Eye (tissue), 1 donor: ENCODE results near the gene ABCF2.

Source experiments
- DNase-seq: peaks from one replicate; pipeline ENCODE4 v3.0.0-alpha.2; 2015

Gene ABCF2

DNA sequence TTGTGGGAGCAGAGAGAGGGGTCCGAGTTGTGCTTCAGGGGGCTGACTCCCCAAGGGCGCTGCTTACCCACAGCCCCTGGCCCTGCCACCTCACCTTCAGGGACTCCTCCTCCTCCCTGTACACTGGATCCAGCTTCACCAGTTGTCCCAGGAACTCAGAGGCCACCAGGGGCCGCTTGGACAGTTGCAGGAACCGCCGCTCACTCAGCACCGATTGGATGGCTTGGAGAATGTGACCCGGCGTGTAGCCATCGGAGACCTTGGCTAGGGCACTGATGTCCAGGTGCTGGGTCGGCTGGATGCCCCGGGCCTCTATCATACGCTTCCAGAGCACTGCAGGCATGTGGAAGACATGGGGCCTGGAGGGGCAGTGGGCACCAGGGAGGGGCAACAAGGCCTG lies 35.5 kb downstream of the ABCF2 start:
- DNase-seq, result no peak

DNA sequence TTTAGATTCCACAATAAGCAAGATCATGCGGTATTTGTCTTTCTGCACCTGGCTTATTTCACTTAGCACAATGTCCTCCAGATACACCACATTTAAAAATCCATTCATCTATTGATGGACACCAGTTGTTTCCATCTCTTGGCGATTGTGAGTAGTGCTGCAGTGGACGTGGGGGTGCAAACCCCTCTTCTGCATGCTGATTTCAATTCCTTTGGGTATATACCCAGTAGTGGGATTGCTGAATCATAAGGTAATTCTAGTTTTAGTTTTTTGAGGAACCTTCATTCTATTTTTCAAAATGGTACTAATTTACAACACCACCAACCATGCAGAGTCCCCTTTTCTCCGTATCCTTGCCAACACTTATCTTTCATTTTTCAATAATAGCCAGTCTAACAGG lies 38.0 kb downstream of the ABCF2 start:
- DNase-seq, result no peak

DNA sequence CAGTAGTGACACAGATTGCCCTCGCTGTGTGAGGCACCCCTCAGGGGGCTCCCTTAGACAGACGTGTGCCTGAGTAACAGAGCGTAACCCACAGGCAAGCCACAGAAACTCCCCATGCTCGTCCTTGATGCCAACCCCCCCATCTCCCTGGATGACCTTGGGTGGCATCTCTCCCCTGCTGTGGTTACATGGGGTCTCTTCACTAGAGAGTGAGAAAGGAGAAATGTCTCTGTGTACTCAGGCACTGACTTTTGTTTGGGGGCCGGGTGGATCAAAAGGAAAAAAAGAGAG lies 38.8 kb downstream of the ABCF2 start:
- no peak for DNase-seq

DNA sequence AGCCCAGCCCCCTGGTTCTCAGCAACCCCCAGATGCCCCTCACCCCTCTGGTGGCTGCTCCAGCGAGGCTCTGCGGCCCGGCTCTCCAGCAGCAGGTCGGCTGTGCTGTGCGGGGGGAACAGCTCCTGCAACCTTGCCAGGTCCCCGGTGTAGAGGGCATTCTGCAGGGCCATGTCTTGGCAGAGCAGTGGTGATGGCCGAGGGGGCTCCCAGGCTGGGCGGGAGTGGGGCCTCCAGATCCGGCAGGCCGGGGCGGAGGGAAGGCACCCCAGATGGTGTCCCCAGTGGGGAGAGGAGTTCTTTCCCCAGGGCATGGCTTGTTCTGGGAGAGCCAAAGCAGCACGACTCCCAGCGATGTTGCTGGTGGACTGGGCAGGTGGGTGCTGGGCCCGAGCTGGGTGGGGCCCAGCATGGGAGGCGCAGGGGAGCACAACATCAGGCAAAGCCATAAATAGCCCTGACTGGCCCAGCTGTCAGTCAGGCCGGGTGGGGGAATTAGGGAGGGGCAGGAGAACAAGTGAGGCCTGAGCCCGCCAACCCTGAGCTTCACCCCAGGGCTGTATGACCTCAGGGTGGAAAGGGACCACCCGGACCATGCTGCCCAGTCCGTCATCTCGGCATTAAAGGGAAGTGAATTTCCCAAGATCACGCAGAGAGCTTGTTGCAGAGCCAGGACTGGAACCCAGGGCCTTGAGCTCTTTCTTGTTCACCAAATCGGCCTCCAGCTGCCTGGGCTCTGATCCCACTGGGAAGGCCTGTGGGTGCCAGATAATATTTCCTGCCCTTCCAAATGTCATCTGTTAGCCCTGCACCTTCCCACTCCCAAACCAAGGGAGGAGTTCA lies 39.4 kb downstream of the ABCF2 start:
- DNase-seq, result no peak

DNA sequence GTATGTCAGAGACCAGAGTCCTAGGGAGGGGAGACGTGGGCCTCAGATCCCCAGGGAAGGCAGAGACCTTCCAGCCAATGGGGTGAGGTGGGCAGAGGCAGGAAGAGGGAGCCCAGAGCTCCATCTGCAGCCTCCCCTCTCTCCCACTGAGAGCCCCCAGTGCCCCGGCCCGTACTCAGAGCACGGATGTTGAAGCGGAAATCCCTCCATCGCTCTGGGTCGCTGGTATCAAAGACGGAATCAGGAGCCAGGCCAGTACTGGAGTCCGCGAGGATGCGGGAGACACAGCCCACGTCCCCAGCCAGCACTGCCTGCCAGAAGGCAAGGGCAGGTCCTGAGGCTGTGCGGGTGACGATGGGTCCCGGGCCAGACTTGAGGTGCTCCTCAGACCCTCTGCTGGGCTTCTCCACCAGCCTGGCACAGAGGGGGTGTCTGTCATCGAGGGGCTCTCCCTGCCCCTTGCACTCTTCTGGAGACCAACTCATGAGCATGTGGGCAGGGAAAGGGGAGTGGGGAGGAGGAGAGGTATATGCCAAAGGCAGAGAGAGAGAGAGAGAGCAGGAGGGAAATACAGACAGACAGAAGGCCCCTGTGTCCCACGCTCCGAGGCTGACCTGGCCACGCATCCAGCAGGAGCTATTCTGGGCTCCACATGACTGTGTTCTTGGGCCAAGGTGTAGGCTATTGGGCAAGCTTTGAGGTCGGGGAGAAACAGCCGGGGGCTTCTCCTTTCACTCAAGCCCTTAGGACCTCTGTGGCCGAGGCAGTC lies 40.2 kb downstream of the ABCF2 start, which contains the start of gene ASB10:
Gene ASB10, minus strand, starts transcription at position 611 of the 769 bp plus-strand sequence. Its CDS starts 120 bp downstream, at position 491.
- no peak for DNase-seq

DNA sequence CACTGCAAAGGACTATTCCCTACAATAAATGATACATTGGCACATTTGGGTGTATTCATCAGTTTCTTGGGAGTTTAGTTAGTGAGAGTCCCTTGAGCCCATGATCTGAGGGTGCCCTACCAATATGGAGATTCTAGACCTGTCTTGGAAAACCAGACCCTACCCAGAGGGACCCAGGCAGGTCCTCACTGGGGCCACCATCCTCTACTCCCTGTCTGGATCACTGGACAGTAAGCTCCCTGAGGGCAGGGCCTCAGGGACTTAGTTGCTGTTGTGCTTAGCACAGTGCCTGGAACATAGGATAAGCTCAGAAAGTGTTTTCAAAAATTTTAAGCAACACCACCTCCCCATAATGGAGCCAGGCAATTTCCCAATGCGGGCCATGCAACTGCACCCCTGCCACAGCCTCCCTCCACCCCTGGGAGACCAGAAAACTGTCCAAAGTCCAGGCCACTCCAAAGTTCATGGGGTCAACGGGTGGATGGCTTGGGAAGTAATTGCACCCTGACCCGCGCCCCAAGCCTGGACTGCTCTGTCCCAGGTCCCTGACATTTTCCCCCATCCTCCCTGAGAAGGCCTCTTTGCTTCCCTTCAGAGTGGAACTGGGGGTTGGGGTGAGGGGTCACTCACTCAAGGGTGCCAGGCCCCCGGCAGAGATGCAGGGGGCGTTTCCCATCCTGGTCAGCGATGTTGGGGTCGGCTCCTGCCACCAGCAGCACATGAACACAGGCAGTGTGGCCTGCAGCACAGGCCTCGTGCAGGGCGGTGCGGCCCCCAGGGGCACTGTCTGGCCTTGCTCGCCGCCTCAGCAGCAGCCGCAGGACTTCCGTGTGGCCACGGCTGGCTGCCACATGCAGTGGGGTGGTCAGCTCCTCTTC lies 41.0 kb downstream of the ABCF2 start:
- no peak for DNase-seq

DNA sequence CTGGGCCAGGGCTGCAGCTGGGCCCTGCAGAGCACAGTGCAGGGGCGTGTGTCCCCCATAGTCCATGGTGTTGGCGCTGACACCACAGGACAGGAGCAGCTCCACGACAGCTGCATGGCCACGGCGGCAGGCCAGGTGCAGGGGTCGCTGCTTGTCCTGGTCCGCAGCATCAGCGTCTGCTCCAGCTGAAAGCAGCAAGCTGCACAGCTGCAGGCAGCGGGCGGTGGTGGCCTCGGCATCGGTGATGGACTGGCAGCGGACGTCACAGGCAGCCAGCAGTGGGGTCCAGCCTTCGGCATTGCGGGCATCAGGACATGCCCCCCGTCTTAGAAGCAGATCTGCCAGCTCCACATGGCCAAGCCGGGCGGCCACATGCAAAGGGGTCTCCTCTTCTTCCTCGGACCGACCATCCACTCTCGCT lies 46.0 kb downstream of the ABCF2 start:
- no peak for DNase-seq

DNA sequence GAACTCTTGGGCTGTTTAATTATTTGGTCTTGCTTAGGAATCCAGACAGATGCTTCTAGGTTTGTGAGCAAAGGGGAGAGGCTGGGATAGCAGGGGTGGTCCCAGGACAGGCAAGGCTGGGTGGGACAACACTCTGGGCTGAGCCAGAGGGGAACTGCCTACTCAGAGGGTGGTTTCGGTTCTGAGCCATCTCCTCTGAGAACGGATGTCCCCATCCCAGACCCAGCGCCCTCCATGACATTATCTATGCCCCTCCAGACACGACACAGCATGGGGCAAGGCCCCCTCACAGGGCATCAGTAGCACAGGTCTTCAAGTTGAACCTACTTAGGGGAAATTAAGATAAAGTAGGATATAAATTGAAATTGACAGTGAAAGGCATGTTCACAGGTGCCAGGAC lies 47.1 kb downstream of the ABCF2 start:
- no peak for DNase-seq

DNA sequence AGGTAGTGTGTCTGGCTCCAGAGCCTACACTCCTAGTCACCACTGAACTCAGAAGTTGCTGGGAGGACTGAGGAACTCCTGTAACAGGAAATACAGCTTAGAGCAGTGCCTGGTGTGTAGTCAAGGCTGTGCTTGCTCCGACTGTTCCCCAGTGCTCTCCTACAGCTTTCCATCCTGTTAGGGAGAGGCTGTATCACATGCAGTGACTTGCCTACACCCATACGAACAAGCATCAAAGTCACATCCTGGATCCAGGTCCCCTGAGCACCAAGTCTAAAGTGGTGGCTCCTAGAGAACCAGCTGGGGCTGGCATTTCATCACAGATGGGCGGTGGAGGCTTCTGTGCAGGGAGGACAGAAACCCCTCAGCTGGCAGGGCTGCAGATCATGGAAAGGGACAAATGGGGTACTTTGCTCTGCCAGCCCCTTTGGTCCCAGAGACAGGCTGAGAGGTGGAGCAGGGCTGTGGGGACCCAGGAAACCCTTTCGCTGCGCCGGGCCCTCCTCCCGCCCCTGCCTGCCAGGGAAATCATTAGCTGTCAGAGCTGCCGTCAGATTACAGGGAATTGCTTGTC lies 47.6 kb downstream of the ABCF2 start:
- no peak for DNase-seq

DNA sequence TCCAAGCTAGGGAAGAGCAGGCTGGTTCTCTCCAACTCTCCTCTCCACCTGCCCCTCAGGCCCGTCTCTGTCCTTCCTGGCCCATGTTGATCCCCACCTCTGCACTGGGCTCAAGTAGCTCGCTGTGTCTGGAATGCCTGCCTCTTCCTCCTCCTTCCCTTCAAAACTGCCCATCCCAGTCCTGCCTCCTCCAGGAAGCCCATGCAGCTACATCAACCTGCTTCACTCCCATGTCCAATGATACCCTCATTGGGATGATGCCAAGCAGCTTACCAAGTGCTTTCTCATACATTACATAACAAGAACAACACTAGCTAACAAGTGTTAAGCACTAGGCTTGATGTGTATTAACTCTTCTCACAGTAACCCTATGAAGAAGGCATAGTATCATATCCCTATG lies 48.2 kb downstream of the ABCF2 start:
- no peak for DNase-seq

DNA sequence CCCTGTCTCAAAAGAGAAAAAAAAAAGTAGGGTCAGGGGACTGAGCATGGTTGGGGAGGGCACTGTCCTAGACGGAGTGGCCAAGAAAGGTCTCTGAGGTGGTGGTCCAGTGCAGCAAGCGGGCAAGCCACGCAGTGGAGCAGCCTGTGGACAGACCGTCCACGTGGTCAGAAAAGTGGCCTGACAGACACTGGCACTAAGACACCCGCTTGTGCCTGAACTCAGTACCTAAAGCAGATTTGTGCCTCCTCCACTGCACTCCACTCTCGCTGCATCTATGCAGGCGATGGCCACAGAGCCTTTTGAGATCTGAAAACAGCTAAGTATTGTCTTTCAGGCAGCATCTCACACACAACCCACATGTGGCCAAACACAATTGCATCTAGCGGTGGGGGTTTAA lies 48.8 kb downstream of the ABCF2 start:
- DNase-seq, result no peak

DNA sequence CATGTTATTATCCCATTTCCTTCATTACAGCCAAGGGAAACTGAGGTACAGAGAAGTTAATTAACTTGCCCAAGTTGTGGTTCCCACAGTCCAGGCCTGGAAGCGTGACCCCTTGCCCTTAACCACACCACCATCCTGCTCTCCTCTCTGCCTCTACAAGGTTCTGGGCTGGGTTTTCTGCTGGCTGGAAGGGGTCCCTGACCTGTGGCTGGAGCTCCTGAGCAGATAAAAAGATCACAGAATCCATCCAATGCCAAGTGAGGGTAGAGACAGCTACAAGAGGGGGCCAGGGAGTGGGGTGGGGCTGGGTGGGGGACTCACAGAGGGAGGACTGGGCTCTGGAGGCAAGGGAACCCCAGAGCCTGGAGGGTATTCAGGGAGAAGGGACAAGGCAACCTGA lies 49.7 kb downstream of the ABCF2 start:
- DNase-seq, result no peak

DNA sequence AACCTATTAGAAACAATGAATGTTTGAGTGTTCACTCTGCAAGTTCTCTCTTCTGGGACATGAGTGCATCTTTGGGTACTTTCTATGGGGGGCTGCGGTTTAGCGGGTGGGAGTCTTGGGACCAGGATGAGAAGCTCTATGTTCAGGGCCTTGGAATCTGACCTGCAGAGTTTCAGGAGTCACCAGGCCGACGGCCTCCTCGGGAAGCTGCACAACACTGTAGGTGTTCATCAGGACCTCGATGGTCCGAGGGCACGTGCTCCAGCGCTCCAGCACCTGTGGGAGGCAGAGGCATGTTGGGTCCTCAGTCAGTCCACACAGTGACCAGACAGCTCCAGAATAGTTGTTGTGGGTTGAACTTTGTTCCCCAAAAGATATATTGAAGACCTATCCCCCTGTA lies 50.6 kb downstream of the ABCF2 start:
- no peak for DNase-seq

DNA sequence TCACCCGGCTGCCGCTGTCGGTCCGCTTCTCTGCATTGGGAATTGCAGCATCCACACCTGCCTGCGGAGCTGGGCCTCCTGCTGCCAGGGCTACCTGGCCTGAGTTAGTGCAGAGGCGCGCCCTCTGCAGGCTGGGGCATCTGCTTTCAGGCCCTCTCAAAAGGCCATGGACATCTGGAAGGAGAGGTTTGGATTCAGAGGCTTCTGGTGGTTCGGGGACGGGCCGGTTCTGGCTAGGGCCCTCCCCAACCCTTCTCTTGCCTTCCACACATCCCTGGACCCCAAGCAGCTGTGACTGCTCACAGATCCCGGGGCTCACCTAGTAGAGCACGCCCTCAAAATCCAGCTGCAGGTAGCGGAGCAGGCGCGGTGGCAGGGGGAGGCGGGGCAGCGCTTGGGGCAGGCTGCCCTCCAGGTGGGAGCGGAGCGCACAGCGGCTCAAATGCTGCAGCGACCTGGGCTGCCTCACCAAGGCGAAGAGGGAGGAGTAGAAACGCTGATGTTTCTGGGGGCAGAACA lies 51.2 kb downstream of the ABCF2 start:
- no peak for DNase-seq

DNA sequence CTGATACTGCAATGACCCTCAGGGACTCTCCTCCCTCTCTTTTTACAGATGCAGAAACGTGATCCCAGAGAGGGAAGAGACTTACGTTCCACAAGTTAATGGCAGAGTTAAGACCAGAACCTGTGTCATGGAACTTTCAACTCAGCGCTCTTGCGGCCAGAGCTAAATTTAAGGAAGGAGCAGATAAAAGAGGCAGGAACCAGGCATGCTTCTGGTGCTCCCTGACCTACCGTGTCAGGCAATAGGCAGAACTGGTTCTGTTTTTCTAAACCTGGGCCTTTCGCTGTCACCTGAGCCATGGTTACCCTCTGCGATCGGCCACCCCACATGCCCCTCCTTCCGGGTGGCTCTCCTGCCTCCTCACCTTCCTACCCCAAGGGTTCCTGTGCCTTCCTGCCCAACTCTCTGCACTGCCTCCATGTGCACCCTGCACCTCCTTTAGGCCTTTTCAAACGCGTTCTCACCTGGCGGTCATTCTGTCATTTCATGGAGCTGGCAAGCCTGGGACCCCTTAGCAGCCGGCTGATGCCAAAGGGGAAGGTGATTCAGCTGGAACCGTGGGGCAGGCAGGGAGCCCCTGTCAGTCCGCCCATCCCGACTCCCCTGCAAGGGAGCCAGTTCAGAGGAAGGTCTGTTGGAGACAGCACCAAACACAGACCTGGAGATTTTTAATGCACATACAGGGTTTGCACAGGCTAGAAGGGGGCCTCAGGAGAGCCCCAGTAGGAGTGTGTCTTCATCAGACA lies 51.8 kb downstream of the ABCF2 start:
- DNase-seq, result no peak

DNA sequence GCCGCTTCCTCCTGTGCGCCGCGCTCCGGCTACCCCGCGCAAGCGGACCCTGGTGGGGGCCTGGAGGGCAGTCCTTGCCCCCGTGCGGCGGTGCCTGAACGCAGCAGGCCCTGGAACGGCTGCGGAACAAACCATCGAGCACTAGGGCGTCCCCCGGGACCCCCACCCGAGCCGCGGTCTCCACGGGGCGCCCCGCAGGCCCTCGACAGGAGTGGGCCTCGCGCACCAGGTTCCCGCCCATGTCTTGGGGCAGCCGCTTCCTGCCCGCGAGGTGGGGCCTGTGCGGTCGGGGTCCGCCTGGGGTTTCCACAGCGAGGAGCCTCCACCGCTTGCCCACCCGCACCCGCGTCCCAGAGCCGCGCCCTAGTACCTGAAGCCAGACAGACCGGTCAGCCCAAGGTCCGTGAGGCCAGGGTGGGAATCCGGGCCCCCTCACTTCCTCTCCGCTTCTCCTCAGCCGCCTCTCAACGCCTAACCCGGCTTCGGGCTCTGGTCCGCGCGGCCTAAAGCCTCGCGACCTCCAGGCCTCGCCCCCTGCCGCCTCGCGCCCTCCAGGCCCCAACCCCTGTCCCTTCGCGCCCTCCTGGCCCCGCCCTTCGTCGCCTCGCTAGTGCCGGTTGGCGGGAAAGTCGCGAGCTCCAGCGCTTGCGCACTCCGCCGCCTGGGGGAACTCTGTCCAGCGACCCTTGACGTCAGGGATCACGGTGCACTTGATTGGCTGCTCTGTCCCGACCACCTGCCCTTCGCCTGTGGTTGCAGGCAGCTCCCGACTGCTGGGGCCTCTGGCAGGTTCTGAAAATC lies 52.6 kb downstream of the ABCF2 start:
- peak; percentile 53 for DNase-seq

DNA sequence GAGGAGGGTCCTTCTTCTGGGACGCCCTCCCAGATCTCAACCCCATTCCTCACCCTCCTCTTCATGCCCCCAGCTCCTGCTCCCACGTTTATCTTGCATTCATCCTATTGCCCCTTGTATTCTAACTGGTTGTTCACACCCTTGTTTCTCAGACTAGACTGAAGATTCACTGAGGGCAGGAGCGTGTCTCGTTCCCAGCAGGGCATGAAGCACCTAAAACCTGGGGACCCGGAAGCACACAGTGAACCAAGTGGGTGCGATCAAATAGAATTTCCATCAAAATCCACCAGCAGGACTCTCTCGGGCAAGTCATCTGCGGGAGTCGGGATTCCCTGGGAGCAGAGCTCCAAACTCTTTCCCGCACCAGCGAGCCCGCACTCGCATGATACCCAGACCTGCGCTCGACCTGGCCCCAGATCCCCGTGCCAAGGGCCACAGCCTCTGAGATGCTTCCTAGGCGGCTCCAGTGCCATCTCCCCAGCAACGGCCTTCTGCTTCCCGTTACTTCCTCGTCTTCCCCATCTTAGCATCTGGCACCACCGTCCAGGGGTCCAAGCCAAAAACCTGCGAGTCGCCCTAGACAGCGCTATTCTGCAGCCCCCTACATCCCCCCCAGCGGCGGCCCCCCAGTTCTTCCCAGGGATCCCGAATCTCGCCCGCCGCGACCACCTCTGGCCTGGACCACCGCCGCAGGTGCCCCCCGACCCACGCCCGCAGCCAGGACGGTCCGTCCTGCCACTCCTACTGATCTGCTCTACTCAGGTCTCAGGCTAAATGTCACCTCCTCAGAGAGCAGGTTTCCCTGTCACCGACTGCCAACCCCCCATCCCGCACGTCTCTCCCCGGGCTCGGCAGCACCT lies 53.4 kb downstream of the ABCF2 start:
- DNase-seq, result no peak

DNA sequence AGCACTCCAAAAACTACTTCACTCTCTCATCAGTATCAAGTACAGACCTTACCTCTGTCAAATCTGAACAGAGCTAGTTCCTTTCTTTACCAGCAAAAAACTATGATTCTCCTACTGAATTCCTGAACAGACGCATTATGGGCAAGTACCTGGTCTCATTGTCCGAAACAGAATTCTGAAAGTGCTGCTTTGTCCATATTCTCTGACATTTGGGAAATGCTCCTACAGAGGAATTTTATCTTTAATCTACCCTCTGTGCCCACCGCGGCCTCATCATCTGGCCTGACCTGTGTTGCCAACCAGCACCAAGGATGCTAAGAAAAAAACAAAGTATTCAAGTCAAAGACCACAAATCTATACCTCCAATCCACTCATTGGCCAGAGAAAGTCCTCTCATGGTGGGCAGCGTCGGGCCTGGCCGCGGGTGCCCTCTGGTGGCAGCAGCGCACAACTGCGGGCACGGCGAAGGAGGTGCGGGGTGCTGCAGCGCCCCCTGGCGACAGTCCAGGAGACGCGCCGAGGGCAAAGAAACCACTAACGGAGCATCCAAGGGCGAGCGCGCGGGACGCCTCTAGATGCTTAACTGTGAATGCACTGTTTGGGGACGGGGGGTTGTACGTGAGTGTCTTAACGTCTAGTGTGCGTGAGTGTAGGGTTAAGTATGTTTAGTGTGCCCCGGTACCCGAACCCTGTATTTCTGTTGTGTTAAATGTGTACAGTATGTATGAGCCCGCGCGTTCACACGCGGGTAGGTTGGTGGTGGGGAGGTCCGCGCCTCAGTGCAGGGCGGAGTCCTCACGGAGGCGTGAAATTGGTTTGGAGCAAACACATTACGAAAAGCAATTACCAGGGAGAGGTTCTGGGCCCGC lies 54.5 kb downstream of the ABCF2 start:
- DNase-seq, result peak; percentile 90

DNA sequence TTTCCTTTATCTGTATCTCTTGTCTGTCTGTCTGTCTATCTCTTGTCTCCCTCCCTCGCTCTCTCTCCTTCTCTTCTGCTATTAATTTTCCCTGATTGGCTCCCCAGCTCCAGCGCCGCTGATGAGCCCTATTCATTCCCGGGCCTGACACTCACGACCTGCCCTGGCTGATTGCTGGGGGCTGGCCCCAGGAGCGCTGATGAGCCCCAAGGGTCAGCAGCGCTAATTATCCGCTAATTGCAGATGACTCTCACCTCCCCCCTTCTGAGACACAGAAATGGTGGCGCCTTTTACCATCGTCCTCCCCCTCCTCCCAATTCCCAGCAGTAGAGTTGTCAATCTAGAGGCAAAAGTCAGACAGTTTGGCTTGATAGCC lies 58.2 kb downstream of the ABCF2 start:
- DNase-seq, result peak; percentile 36
